ENCODE data around the gene STOX2.

- TF ChIP-seq CTCF (IDR thresholded peaks at IDR 0.05; ENCODE audit: low read depth, low read length, poor library complexity, severe bottlenecking) (no peak), EZH2phosphoT487 (IDR thresholded peaks at IDR 0.05; ENCODE audit: borderline replicate concordance, low read length) (no peak)
These were observed 55.9 kb downstream of the STOX2 start for GRCh38 chr4:183960962-183961541.

All from DOHH2 (cell line).